AG09309 (cell line): ENCODE results near the gene ATAD3B.

Experiments used
- DNase-seq: peaks from one replicate; pipeline ENCODE4 v3.0.0-alpha.2; 2010; ENCODE audit warnings: low read depth
- H3K4me3 ChIP-seq: 2 replicates; pipeline ENCODE4 v1.5.1; 2011; ENCODE audit warnings: mild to moderate bottlenecking, low read depth, low read length, moderate library complexity; ENCODE audit not compliant: control insufficient read depth
- TF ChIP-seq, protein P1 (sequence below): IDR thresholded peaks from 2 replicates; pipeline ENCODE4 v1.5.1; 2011; ENCODE audit warnings: mild to moderate bottlenecking, low read depth, low read length, inconsistent platforms; ENCODE audit not compliant: insufficient read depth, control insufficient read depth; ENCODE audit errors: missing control alignments

Gene ATAD3B

DNA sequence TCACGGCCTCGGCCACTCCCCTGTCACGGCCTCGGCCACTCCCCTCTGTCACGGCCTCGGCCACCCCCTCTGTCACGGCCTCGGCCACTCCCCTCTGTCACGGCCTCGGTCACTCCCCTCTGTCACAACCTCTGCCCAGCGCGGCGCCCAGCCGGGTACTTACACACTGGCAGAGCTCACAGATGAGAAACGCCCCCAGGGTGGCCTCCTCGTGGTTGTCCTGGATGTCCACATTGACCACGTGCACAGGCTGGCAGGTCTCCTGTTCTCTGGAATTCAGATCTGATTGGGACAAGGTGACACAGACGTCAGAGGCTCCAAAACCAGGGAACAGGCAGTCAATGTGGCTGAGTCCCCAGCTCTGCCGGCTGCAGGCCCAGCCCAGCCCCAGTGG lies 72.1 kb downstream of the ATAD3B start:
- no peak overlapping the region for H3K4me3 ChIP-seq
- DNase-seq = no peak
- TF ChIP-seq, protein P1, sequence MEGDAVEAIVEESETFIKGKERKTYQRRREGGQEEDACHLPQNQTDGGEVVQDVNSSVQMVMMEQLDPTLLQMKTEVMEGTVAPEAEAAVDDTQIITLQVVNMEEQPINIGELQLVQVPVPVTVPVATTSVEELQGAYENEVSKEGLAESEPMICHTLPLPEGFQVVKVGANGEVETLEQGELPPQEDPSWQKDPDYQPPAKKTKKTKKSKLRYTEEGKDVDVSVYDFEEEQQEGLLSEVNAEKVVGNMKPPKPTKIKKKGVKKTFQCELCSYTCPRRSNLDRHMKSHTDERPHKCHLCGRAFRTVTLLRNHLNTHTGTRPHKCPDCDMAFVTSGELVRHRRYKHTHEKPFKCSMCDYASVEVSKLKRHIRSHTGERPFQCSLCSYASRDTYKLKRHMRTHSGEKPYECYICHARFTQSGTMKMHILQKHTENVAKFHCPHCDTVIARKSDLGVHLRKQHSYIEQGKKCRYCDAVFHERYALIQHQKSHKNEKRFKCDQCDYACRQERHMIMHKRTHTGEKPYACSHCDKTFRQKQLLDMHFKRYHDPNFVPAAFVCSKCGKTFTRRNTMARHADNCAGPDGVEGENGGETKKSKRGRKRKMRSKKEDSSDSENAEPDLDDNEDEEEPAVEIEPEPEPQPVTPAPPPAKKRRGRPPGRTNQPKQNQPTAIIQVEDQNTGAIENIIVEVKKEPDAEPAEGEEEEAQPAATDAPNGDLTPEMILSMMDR = no peak

DNA sequence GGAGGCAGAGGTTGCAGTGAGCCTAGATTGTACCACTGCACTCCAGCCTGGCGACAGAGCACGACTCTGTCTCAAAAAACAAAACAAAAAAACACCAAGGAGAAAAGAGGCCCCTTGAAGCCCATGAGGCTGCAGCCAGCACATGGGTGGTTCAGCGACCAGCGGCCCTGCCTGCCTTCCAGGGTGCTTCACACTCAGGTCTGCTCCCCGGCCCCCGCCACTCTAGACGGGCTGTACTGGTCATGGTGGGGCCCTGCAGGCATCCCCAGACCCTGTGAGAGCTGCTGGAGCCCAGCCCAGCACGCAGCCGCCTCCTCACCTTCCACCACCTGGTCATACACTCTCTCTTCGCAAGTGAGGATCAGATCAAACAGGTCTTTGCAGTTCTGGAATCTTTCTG lies 73.0 kb downstream of the ATAD3B start:
- TF ChIP-seq, protein P1 = no peak
- DNase-seq = no peak

More for the DNA sequence above, 73.0 kb downstream of the ATAD3B start:
- H3K4me3 ChIP-seq = no peak overlapping the region
